COLO668 (cell line): Measurements from ENCODE around the gene TRPM3.

Source experiments
- DNase-seq: peaks from one replicate; lab custom pipeline; 2025; ENCODE audit not compliant: unreplicated experiment; lab: John Stamatoyannopoulos, UW

Gene TRPM3

GRCh38 chr9:70832492-70832891 is 288.9 kb downstream of the TRPM3 start:
- no peak for DNase-seq

- DNase-seq, result no peak
Measured at GRCh38 chr9:70830618-70831017, 290.8 kb downstream of the TRPM3 start.

- DNase-seq, result no peak
Measured at GRCh38 chr9:70829591-70830265, 291.7 kb downstream of the TRPM3 start.

GRCh38 chr9:70826562-70826961 is 294.9 kb downstream of the TRPM3 start:
- DNase-seq, result no peak

GRCh38 chr9:70823284-70823683 is 298.1 kb downstream of the TRPM3 start:
- DNase-seq, result no peak

GRCh38 chr9:70817311-70817710 is 304.1 kb downstream of the TRPM3 start:
- no peak for DNase-seq

- DNase-seq, result no peak
Measured at GRCh38 chr9:70816891-70817290, 304.5 kb downstream of the TRPM3 start.

GRCh38 chr9:70816316-70816715 is 305.1 kb downstream of the TRPM3 start:
- no peak for DNase-seq

- no peak for DNase-seq
Measured at GRCh38 chr9:70814597-70814996, 306.8 kb downstream of the TRPM3 start.

- no peak for DNase-seq
Measured at GRCh38 chr9:70813141-70813540, 308.3 kb downstream of the TRPM3 start.

- DNase-seq, result no peak
Measured at GRCh38 chr9:70811638-70812037, 309.8 kb downstream of the TRPM3 start.

GRCh38 chr9:70806875-70807274 is 314.5 kb downstream of the TRPM3 start:
- DNase-seq, result no peak

GRCh38 chr9:70805949-70806348 is 315.5 kb downstream of the TRPM3 start:
- no peak for DNase-seq

GRCh38 chr9:70802758-70803436 is 318.5 kb downstream of the TRPM3 start:
- DNase-seq, result no peak

- DNase-seq, result no peak
Measured at GRCh38 chr9:70802206-70802605, 319.2 kb downstream of the TRPM3 start.

- DNase-seq, result no peak
Measured at GRCh38 chr9:70801181-70801829, 320.1 kb downstream of the TRPM3 start.

- no peak for DNase-seq
Measured at GRCh38 chr9:70798018-70798417, 323.4 kb downstream of the TRPM3 start.

GRCh38 chr9:70795841-70796240 is 325.6 kb downstream of the TRPM3 start:
- no peak for DNase-seq

GRCh38 chr9:70792796-70793195 is 328.6 kb downstream of the TRPM3 start:
- no peak for DNase-seq

GRCh38 chr9:70791936-70792335 is 329.5 kb downstream of the TRPM3 start:
- no peak for DNase-seq

GRCh38 chr9:70789086-70789485 is 332.3 kb downstream of the TRPM3 start:
- DNase-seq, result no peak

- no peak for DNase-seq
Measured at GRCh38 chr9:70784456-70784855, 337.0 kb downstream of the TRPM3 start.
